ENCODE measurements around the gene CTXND2. TPM values are rescaled to one million over a fixed set of nuclear protein-coding genes. Genes with fewer than 3 reads are reported as not detected.

CTXND2 gene
- total and polyA plus RNA-seq, 9 of the 15 experiments (the other 6 are each of a cell fraction or from before 2014, with no cell fraction given) = not detected

- TF ChIP-seq NCOR1 (IDR thresholded peaks at IDR 0.05) = no peak
- no peak for TF ChIP-seq BRCA1 (IDR thresholded peaks at IDR 0.05)
- TF ChIP-seq BRCA1 (CRISPR knock-in tag; IDR thresholded peaks at IDR 0.05) = no peak
- TF ChIP-seq NFIC (IDR thresholded peaks at IDR 0.05) = no peak
- no peak for TF ChIP-seq CBFA2T2 (conservative IDR thresholded peaks at IDR 0.05)
- no peak for TF ChIP-seq KAT8 (IDR thresholded peaks at IDR 0.05; ENCODE audit: low read depth)
- peak; percentile 68; the same call in 1 of the 2 replicates for TF ChIP-seq TRIM25 (IDR thresholded peaks at IDR 0.05; ENCODE audit: borderline replicate concordance)
- no peak for TF ChIP-seq TFAP4 (CRISPR knock-in tag; IDR thresholded peaks at IDR 0.05; ENCODE audit: borderline replicate concordance)
- no peak for TF ChIP-seq ZNF785 (CRISPR knock-in tag; IDR thresholded peaks at IDR 0.05)
Observed at GRCh38 chr1:150874455-150875196, 12.3 kb upstream of the CTXND2 start (continued).
